Measurements from ENCODE around the gene FAM124B. TPM values are rescaled to one million over a fixed set of nuclear protein-coding genes. Genes with fewer than 3 reads are reported as not detected.
"Not testable (repeated sequence)": the region's sequence is repeated elsewhere in the genome, so short reads cannot be mapped to it uniquely, and the experiment has no call there.

FAM124B gene
- total RNA-seq, 6 donors from 2014 or later = 1.5 to 3.5 (median 2.1) TPM

GRCh38 chr2:224389317-224389716, 12.6 kb downstream of the FAM124B start:
- no peaks in the 10 kb centered on the region for H3K36me3 ChIP-seq
- DNase-seq (no peak), ATAC-seq (ENCODE audit: low FRiP score in 2 of 2) (no peak)
- no peaks in the 10 kb centered on the region for H3K4me1 ChIP-seq
- no peak overlapping the region for H3K27ac ChIP-seq
- H3K4me3 ChIP-seq = no peak overlapping the region
- WGBS, 2 donors = 73% methylated on average over 5 of the region's 5 CpGs
- TF ChIP-seq EP300 (IDR thresholded peaks at IDR 0.05) = no peak
- no peak for TF ChIP-seq CTCF (IDR thresholded peaks at IDR 0.05)
- TF ChIP-seq POLR2AphosphoS5 (IDR thresholded peaks at IDR 0.05) = no peak
- TF ChIP-seq POLR2A (IDR thresholded peaks at IDR 0.05) = no peak
- H3K9me3 ChIP-seq = no peaks in the 10 kb centered on the region
- no peaks in the 10 kb centered on the region for H3K27me3 ChIP-seq

- DNase-seq = no peak
- no peaks in the 10 kb centered on the region for H3K4me1 ChIP-seq
- 77 to 83% methylated on average over 2 of the region's 2 CpGs for WGBS, 2 donors
- no peak for ATAC-seq (ENCODE audit: low FRiP score in 2 of 2)
- no peak for TF ChIP-seq CTCF (IDR thresholded peaks at IDR 0.05)
- no peak for TF ChIP-seq EP300 (IDR thresholded peaks at IDR 0.05)
- no peak for TF ChIP-seq POLR2A (IDR thresholded peaks at IDR 0.05)
- no peak for TF ChIP-seq POLR2AphosphoS5 (IDR thresholded peaks at IDR 0.05)
- no peak overlapping the region for H3K4me3 ChIP-seq
- H3K36me3 ChIP-seq = no peaks in the 10 kb centered on the region
- no peaks in the 10 kb centered on the region for H3K9me3 ChIP-seq
- H3K27me3 ChIP-seq = no peaks in the 10 kb centered on the region
- H3K27ac ChIP-seq = no peak overlapping the region
Measured at GRCh38 chr2:224386876-224387275, 15.0 kb downstream of the FAM124B start.

GRCh38 chr2:224382973-224383555, 18.8 kb downstream of the FAM124B start:
- no peak overlapping the region for H3K4me3 ChIP-seq
- H3K27ac ChIP-seq = no peak overlapping the region
- 83 to 90% methylated on average over 7 to 9 of the region's 9 CpGs for WGBS, 2 donors
- DNase-seq = no peak
- no peak for ATAC-seq (ENCODE audit: low FRiP score in 2 of 2)
- H3K36me3 ChIP-seq = no peaks in the 10 kb centered on the region
- H3K9me3 ChIP-seq = no peaks in the 10 kb centered on the region
- H3K4me1 ChIP-seq = peaks cover 0 to 3% (median 0%) of the 10 kb centered on the region in 4 donors
- no peaks in the 10 kb centered on the region for H3K27me3 ChIP-seq
- no peak for TF ChIP-seq CTCF (IDR thresholded peaks at IDR 0.05)
- no peak for TF ChIP-seq EP300 (IDR thresholded peaks at IDR 0.05)
- no peak for TF ChIP-seq POLR2AphosphoS5 (IDR thresholded peaks at IDR 0.05)
- TF ChIP-seq POLR2A (IDR thresholded peaks at IDR 0.05) = no peak

GRCh38 chr2:224382280-224382647, 19.6 kb downstream of the FAM124B start:
- H3K4me1 ChIP-seq, DNase-seq: not testable (repeated sequence)

GRCh38 chr2:224381521-224382279, 20.2 kb downstream of the FAM124B start:
- H3K27me3 ChIP-seq = no peaks in the 10 kb centered on the region
- no peak for TF ChIP-seq CTCF (IDR thresholded peaks at IDR 0.05)
- TF ChIP-seq EP300 (IDR thresholded peaks at IDR 0.05) = no peak
- no peak for TF ChIP-seq POLR2A (IDR thresholded peaks at IDR 0.05)
- TF ChIP-seq POLR2AphosphoS5 (IDR thresholded peaks at IDR 0.05) = no peak
- no peaks in the 10 kb centered on the region for H3K36me3 ChIP-seq
- no peaks in the 10 kb centered on the region for H3K9me3 ChIP-seq
- DNase-seq = no peak
- no peak overlapping the region for H3K4me3 ChIP-seq
- H3K4me1 ChIP-seq = peaks cover 0 to 11% (median 6%) of the 10 kb centered on the region in 4 donors
- no peak for ATAC-seq (ENCODE audit: low FRiP score in 2 of 2)
- WGBS, 2 donors = 59 to 74% methylated on average over 6 of the region's 6 CpGs
- H3K27ac ChIP-seq = no peak overlapping the region

More at GRCh38 chr2:224382280-224382647, 19.6 kb downstream of the FAM124B start:
- ATAC-seq (ENCODE audit: low FRiP score in 2 of 2); H3K27ac ChIP-seq; H3K36me3 ChIP-seq; H3K9me3 ChIP-seq; H3K27me3 ChIP-seq; H3K4me3 ChIP-seq: not testable (repeated sequence)
- 89 to 95% methylated on average over 2 of the region's 2 CpGs for WGBS, 2 donors
